Measurements from ENCODE around the gene SEMA5B.

DNA sequence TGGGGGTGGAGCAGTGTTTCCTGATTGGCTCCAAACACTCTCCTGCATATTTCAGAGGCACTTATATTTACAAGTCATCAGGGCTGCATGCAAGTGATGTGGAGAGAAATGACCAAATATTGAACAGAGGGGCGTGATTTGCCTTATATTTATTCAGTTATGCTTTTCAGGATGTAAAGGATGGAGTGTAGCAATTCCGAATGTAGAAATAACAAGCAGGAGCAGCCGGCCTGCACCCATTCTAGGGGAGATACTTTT lies 19.4 kb upstream of the SEMA5B start:
- TF ChIP-seq EZH2phosphoT487 (IDR thresholded peaks at IDR 0.05; ENCODE audit: borderline replicate concordance, low read depth) (no peak), RCOR1 (IDR thresholded peaks at IDR 0.05; ENCODE audit: low read length) (no peak), USF2 (IDR thresholded peaks at IDR 0.05; ENCODE audit: borderline replicate concordance, low read depth, low read length) (no peak), SIN3A (IDR thresholded peaks at IDR 0.05; ENCODE audit: borderline replicate concordance, low read depth, low read length) (no peak), GABPA (IDR thresholded peaks at IDR 0.05; ENCODE audit: low read depth) (no peak), RAD21 (IDR thresholded peaks at IDR 0.05; ENCODE audit: low read length) (no peak)
- TF ChIP-seq, protein P1, sequence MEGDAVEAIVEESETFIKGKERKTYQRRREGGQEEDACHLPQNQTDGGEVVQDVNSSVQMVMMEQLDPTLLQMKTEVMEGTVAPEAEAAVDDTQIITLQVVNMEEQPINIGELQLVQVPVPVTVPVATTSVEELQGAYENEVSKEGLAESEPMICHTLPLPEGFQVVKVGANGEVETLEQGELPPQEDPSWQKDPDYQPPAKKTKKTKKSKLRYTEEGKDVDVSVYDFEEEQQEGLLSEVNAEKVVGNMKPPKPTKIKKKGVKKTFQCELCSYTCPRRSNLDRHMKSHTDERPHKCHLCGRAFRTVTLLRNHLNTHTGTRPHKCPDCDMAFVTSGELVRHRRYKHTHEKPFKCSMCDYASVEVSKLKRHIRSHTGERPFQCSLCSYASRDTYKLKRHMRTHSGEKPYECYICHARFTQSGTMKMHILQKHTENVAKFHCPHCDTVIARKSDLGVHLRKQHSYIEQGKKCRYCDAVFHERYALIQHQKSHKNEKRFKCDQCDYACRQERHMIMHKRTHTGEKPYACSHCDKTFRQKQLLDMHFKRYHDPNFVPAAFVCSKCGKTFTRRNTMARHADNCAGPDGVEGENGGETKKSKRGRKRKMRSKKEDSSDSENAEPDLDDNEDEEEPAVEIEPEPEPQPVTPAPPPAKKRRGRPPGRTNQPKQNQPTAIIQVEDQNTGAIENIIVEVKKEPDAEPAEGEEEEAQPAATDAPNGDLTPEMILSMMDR (IDR thresholded peaks at IDR 0.05): no peak
